Loucy (cell line): ENCODE measurements around the gene PRKCZ.

Experiments
- H2AFZ ChIP-seq: fragments of 200-600 bp; sonication (generic); 2 replicates; pipeline ENCODE4 v1.6.0; 2016; ENCODE audit warnings: antibody characterized with exemption, mild to moderate bottlenecking, low read length, moderate library complexity
- H3F3A ChIP-seq: fragments of 200-600 bp; 2 replicates; pipeline ENCODE4 v1.6.0; 2016; ENCODE audit warnings: antibody characterized with exemption, low read depth, mild to moderate bottlenecking
- H3K27me3 ChIP-seq: fragments of 200-600 bp; sonication (generic); 2 replicates; pipeline ENCODE4 v1.6.1; 2014; ENCODE audit warnings: low read length, mild to moderate bottlenecking; ENCODE audit not compliant: insufficient read depth, poor library complexity, severe bottlenecking
- H3K36me3 ChIP-seq: fragments of 200-600 bp; sonication (generic); 2 replicates; pipeline ENCODE4 v1.6.1; 2016; ENCODE audit warnings: low read length; ENCODE audit not compliant: insufficient read depth
- H3K4me1 ChIP-seq: fragments of 200-600 bp; sonication (generic); 2 replicates; pipeline ENCODE4 v1.5.1; 2014; ENCODE audit warnings: low read length, mild to moderate bottlenecking; ENCODE audit not compliant: insufficient read depth, poor library complexity, severe bottlenecking
- H3K4me2 ChIP-seq: fragments of 200-600 bp; sonication (generic); 2 replicates; pipeline ENCODE4 v1.6.0; 2014; ENCODE audit warnings: antibody characterized with exemption, low read length, low read depth, mild to moderate bottlenecking; ENCODE audit not compliant: poor library complexity, severe bottlenecking
- H3K4me3 ChIP-seq: fragments of 200-600 bp; sonication (generic); 2 replicates; pipeline ENCODE4 v1.5.1; 2014; ENCODE audit warnings: low read length, mild to moderate bottlenecking, mixed read lengths; ENCODE audit not compliant: poor library complexity, severe bottlenecking
- H3K79me2 ChIP-seq: fragments of 200-600 bp; sonication (generic); 2 replicates; pipeline ENCODE4 v1.6.1; 2014; ENCODE audit warnings: low read length; ENCODE audit not compliant: insufficient read depth
- H3K9ac ChIP-seq: fragments of 200-600 bp; sonication (generic); 2 replicates; pipeline ENCODE4 v1.6.0; 2014; ENCODE audit warnings: mild to moderate bottlenecking, low read depth, low read length, moderate library complexity; ENCODE audit not compliant: poor library complexity, severe bottlenecking
- H3K9me2 ChIP-seq: fragments of 200-600 bp; sonication (generic); replicated peaks from 2 replicates; pipeline ENCODE4 v1.6.1; 2016; ENCODE audit warnings: low read depth, low read length, mixed read lengths
- H3K9me3 ChIP-seq: fragments of 200-600 bp; sonication (generic); 2 replicates; pipeline ENCODE4 v1.6.1; 2014; ENCODE audit warnings: mild to moderate bottlenecking, antibody characterized with exemption, low read length, low read depth; ENCODE audit not compliant: insufficient read depth
- H4K20me1 ChIP-seq: fragments of 200-600 bp; sonication (generic); 2 replicates; pipeline ENCODE4 v1.6.0; 2014; ENCODE audit warnings: antibody characterized with exemption, low read length, mild to moderate bottlenecking; ENCODE audit not compliant: insufficient read depth, poor library complexity, severe bottlenecking
- CTCF ChIP-seq: fragments of 200-600 bp; sonication (generic); conservative IDR thresholded peaks from 2 replicates; pipeline ENCODE4 v1.5.1; 2014; ENCODE audit warnings: mild to moderate bottlenecking, antibody characterized with exemption, low read length
- EZH2phosphoT487 ChIP-seq: fragments of 200-600 bp; IDR thresholded peaks from 2 replicates; pipeline ENCODE4 v1.6.1; 2018; ENCODE audit warnings: antibody characterized with exemption, mild to moderate bottlenecking, moderate library complexity, borderline replicate concordance

The PRKCZ gene

GRCh38 chr1:2175681-2176454 lies 125.7 kb downstream of the PRKCZ start:
- Histone ChIP-seq H4K20me1 (no peaks in the 10 kb centered on the region), H3K4me2 (no peak overlapping the region), H3K9me3 (no peaks in the 10 kb centered on the region), H3K36me3 (no peaks in the 10 kb centered on the region), H3K9ac (no peak overlapping the region), H2AFZ (no peak overlapping the region), H3K4me3 (no peak overlapping the region), H3K79me2 (no peaks in the 10 kb centered on the region), H3K4me1 (no peaks in the 10 kb centered on the region), H3K9me2 (no peaks in the 10 kb centered on the region), H3F3A (no peaks in the 10 kb centered on the region), H3K27me3 (no peaks in the 10 kb centered on the region)
- no peak for TF ChIP-seq CTCF
- no peak for TF ChIP-seq EZH2phosphoT487

- H3K36me3 ChIP-seq, result no peaks in the 10 kb centered on the region
- no peak overlapping the region for H2AFZ ChIP-seq
- H4K20me1 ChIP-seq, result no peaks in the 10 kb centered on the region
Measured at GRCh38 chr1:2176615-2177014, 126.4 kb downstream of the PRKCZ start.

GRCh38 chr1:2177541-2177940 lies 127.3 kb downstream of the PRKCZ start:
- no peaks in the 10 kb centered on the region for H3F3A ChIP-seq
- no peak overlapping the region for H2AFZ ChIP-seq
- H3K36me3 ChIP-seq, result no peaks in the 10 kb centered on the region
- H3K9me2 ChIP-seq, result no peaks in the 10 kb centered on the region
- no peaks in the 10 kb centered on the region for H4K20me1 ChIP-seq
- no peak overlapping the region for H3K4me3 ChIP-seq
- no peaks in the 10 kb centered on the region for H3K9me3 ChIP-seq
- H3K27me3 ChIP-seq, result no peaks in the 10 kb centered on the region
- H3K4me1 ChIP-seq, result no peaks in the 10 kb centered on the region
- no peak overlapping the region for H3K4me2 ChIP-seq
- no peak overlapping the region for H3K9ac ChIP-seq
- no peak for TF ChIP-seq EZH2phosphoT487
- TF ChIP-seq CTCF, result no peak
- no peaks in the 10 kb centered on the region for H3K79me2 ChIP-seq

More at GRCh38 chr1:2176615-2177014, 126.4 kb downstream of the PRKCZ start:
- Histone ChIP-seq H3K9ac (no peak overlapping the region), H3K9me3 (no peaks in the 10 kb centered on the region), H3K4me1 (no peaks in the 10 kb centered on the region), H3K27me3 (no peaks in the 10 kb centered on the region), H3K4me2 (no peak overlapping the region), H3F3A (no peaks in the 10 kb centered on the region), H3K79me2 (no peaks in the 10 kb centered on the region), H3K9me2 (no peaks in the 10 kb centered on the region), H3K4me3 (no peak overlapping the region)
- TF ChIP-seq CTCF (no peak), EZH2phosphoT487 (no peak)
